Anterior cingulate cortex (tissue), 58 donors: ENCODE results near the gene ZNF628.

ENCODE experiments used
- DNase-seq, 58 donors: peaks; one replicate each; lab custom pipeline; 2025; lab: John Stamatoyannopoulos, UW

ZNF628 gene

DNA sequence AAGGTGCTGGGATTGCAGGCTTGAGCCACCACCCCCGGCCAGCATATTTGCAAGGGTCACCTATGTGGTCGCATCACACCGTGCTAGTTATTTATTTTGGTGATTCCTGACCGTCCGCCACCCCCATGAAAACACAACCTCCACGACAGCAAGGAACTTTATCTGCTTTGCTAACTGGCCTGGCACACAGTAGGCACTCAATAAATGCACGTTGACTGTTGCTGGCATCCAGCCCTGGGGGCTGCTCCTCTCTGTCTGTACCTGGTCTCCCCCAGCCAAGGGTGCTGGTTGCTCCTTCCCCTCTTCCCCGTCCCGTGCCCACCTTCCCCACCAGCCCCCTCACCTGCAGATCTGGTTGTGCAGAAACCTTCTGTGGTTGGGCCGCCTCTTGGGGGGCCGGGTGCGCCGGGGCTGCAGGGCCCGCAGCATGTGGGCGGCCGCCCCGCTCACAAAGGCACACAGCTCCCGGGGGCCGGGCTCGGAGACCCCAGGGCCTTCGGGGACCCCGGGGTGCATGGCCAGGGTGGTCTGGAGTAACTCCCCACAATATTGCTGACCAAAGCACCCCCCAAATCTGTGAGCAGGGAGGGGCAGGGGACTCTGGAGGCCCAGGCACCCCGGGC lies 12.3 kb upstream of the ZNF628 start:
- DNase-seq = no peak

DNA sequence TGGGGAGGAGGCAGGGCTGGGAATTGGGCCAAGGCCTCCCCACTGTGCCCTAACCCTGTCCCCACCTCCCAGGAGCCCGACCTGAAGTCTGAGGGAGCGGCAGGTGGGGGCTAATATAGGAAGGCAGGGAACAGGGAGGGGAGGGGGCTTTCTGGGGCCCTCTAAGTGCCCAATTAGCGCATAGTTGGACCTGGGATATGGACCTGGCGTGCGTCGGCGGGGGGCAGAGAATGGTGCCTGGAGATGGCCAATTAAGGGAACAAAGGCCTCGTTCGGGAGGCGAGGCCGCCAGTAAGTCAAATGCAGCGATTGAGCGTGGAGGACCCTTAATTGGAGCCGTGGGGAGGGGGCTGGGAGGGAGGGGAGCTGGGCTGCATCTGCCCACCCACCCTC lies 11.8 kb upstream of the ZNF628 start, which contains the start of gene C19orf85:
Gene C19orf85 (minus strand): TSS at position 90 of the 393 bp plus-strand sequence. CDS start 197 bp downstream, outside the sequence.
- no peak for DNase-seq

DNA sequence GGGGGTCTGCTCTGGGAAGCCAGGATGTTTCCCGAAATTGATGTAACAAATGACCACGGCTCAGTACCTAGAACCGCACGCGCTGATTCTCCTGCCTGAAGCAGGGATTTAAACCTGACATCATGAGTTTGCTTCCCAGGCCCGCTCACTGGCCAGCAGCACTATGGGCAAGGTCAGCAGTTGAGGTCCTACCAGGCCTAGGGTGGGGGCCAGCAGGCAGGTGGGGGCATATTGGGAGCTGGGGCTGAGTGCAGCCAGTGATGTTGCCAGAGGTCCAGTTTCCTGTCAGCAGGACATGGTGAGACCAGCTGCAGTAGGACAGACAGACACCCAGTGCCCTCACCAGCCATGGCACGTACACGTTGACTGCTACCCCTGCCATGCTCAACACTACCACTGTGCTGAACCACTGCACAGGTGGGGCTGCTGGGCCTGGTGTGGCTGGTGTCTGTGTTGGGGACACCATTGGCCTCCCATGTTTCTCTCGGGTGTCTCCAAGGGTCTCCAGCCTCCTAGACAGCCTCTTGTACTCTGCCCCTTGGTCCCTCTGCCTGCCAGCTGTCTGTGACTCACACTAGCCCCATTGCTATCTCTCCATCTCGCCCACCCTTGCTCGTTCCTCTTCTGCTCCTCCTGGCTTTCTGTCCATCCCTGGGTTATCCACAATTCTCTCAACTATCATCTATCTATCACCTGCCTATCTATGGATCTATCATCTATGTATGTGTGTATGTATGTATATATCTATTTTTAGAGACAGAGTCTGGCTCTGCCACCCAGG lies 10.8 kb upstream of the ZNF628 start:
- DNase-seq = no peak

DNA sequence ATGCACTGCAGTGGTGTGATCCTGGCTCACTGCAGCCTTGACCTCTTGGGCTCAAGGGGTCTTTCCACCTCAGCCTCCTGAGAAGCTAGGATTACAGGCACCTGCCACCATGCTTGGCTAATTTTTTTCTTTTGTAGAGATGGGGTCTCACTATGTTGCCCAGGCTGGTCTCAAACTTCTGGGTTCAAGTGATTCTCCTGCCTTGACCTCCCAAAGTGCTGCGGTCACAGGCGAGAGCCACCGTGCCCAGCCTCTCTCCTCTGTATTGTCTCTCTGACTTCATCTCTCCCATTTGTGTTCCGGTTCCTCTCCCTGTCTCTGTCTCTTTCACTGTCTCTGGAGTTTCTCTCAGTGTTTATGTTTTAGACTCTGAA lies 10.2 kb upstream of the ZNF628 start:
- DNase-seq = no peak

DNA sequence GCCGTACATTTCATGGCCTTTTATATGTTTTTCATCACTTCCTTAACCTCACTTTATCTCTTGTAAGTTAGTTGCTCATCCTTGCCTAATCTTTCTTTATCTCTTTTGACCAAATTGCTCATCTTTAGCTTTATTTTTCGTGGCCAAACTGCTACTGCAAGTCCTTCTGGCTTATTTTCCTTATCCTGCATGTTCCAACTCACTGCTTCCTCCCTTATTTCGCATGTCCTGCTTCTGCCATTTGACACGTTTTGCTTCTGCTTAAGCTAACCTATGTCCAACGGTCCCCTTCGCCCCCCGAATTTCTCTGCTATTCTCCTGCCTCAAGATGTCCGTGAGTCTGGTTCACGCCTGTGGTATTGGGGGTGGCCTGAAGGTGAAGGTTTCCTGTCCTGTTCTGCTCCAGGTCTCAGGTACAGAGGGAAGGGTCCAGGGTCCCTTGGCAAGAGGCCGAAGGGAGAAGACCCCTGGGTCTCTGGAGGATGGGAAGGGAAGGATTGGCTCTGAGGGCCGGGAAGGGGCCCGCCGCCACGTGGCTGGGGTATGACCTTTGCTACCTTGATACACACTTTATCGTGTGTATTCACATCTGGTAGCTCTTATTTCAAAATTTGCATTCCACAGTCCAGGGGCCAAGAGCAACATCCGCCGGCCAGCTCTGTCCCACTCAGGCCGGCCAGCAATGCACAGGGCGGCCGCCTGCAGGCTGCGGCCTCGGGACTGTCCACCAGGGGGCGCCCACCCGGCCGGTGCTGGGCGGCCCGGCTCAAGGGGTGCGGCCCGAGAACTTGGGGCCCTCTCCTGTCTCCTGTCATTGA lies 9.0 kb upstream of the ZNF628 start:
- DNase-seq = peak in 31 of 58 donors; percentile 7 to 67 (median 20)

DNA sequence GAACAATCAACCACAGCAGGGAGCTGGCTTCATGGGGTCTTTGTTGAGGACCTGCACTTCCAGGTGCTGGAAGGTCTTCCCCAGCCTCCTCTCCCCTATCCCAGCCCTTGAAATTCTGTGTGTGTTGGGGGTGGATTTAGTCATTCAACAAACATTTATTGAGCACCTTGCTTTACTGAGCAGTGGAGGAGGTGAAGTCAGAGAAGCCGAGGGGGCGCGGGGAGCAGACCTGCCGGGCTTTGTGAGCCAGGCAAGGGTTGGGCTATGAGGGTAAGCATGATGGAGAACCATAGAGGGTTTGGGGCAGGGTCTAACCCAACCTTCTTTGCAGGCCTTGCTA lies 8.4 kb upstream of the ZNF628 start:
- DNase-seq = no peak

DNA sequence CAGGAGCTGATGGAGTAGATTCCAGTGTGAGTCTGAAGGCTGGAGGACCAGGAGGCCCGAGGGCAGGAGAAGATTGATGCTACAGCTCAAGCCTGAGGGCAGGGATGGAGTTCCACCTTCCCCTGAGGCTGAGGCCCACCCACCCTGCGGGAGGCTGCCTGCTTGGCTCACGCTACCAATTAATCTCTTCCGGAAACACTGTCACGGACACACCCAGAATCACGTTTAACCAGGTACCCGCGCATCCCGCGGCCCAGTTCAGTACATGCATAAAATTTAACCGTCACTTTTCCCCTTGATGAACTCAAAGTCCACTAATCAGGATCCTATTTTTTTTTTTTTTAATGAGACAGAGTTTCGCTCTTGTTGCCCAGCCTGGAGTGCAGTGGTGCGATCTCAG lies 5.2 kb upstream of the ZNF628 start:
- no peak for DNase-seq

DNA sequence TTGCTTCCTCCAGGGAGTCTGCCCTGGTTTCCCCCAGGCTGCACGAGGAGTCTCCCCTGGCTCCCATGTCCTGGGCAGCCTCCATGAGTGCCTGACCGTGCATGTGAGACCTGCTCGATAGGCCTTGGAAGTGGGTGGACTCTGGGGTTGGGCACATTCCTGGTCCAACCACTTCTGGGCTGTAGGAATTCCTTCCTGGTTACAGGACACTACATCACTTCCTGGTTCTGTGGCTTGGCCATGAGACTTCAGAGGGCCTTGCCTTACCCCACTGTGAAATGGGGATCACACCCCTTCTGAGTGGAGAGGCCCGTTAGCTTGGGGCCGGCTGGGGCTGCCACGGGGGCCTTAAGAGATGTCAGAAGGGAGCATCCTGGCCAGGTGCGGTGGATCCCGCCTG lies 4.0 kb upstream of the ZNF628 start:
- no peak for DNase-seq

DNA sequence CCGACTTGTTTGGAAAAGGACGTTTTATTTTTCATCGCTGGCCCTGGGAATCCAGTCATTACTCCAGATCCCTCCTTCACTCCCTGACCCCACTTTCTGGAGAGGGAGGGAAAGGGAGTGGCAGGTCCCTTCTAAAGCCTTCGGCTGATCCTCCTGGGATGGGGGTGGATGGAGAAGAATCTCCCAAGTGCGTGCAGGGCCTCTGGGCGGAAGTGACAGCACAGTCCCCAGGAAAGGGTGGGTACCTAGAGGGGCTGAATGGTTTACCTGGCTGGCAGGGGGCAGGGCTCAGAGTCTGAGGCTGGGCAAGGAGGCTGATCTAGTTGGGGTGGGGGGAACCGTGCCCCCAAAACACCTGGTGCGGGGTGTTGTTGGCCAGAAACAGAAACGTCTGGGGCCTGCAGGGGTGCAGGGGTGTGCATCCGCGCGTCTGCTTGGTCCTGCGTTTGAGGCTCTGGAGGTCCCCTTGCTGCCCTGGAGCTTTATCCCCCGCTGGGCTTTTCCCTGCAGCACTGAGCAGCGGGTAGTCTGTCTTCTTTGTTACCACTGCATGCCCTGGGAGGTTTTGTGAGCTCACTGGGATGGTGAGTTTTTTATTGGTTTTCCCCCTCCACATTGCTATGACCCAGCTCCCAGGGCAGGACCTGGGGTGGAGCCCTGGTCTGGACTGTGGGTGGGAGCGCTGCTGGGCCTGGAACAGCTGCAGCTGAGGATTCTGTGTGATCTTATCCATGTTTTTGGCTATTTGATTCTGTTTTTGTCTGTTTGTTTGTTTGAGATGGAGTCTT lies 3.0 kb upstream of the ZNF628 start:
- DNase-seq = no peak

DNA sequence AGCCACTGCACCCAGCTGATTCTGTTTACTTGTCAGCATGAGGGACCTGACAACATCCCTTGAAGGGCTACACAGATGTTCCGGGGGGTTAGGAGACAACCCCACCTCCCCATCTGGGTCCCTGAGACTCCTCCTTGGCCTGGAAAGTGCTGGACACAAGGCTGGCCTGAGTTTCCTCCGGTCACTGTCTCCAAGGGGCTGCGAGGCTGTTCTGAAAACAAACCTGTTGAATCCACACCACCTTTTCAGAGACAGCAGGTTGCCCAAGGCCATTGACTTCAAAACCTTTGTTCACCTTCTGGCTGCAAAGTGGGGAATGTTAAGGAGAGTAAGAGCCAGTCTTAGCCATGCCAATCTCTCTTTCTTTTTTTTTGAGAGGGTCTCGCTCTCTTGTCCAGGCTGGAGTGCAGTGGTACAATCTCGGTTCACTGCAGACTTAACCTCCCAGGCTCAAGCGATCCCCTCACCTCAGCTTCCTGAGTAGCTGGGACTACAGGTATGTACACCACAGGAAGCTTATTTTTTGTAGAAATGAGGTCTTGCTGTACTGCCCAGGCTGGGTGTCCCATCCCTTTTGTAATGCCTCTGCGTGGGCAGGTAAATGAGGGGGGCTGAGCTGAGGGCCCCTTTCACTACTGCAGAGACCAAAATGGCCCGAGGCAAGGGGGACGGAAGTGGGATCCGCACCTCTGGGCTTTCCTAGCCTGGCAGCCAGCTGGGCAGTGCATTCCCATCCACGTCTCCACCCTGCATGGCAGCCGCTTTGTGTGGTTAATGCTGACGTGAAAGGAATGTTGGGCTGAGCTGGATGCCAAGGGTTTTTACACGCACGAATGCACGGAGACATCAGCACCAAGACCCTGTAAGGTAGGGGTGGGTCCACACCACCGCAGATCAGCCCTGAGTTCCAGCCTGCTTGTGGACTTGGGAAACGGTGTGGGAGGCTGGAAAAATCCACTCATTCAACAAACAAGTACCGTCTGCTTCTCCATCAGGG lies 1.9 kb upstream of the ZNF628 start:
- DNase-seq = no peak

DNA sequence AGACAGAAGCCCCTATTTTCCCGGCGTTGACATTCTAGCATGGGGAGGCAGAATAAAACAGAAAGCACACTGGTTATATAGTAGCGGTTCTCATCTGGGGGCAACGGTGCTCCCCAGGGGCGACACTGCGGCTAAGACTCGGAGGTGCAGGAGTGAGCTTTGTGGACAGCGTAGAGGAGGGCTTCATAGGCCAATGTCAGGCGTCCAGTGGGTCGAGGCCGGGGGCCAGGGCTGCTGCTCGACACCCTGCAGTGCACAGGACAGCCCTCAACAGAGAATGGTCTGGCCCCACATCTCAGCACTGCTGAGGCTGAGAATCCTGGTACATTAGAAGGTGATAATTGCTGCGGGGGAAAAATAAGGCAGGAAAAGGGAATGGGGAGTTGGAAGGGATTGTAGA lies 1.5 kb downstream of the ZNF628 start:
- DNase-seq = no peak

DNA sequence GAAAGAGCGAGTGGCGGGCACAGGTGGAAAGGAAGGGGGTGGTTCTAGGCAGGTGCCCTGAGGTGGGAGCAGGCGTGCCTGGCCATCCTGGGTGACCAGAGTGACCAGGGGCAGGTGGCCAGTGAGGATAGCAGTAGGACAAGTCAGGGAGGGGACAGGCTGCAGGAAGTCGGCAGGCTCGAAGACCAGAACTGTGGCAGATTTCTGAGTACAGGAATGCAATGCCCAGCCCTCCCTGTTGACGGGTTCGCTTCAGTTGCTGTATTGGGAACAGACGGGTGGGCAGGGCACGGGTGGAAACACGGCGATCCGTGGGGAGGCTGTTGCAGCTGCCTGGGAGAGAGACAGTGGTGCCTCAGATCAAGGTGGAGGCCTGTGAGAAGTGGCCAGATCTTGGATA lies 1.9 kb downstream of the ZNF628 start:
- no peak for DNase-seq

DNA sequence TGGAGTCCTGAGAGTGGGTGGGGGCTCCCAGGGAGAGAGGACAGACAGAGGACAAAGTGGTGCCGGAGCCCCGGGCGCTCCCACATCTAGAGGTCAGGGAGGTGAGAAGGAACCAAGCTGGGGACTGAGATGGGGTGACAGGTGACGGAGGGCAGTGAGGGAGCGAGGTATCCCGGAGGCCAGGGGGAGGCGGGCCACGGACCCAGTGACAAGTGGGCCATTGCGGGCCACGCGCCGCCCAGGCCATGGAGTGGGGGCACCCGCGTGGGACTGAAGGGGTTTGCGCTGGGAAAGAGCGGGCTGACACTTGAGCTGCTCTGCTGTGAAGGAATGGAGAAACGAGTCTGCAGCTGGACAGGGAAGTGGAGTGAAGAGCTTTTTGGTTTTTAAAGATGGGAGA lies 2.6 kb downstream of the ZNF628 start:
- no peak for DNase-seq

DNA sequence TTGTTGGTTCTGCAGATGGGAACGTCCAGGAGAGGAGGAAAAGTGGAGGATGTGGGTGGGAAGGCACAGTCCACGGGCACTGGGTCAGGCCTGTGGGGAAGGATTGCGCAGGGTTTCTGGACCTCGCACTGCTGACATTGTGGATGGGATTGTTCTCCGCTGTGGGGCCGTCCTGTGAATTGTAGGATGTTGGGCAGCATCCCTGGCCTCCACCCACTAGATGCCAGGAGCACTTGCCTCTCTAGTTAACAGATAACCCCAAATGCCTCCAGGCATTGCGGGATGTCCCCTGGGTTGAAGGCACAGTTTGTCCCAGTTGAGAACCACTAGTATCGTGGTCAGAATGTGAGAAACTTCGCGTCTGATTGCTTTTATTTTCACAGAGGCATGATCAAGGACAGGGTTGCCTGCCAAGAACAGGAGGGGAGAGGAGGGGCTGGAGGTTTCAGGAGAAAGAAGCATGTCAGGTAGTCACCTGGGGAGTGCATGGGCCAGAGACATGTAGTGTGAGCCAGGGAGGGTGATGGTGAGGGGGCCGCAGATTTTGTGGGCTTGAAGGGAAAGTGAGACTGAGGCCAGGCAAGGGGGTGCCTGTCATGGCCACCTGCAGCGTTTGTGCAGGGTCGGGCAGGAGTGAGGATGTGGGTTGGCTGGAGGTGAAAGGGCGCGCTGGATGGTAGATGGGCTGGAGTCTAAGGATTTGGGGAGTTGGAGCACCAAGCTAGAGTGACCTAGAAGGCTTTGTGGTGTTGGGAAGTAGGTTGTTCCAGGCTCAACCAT lies 3.2 kb downstream of the ZNF628 start:
- DNase-seq = no peak

DNA sequence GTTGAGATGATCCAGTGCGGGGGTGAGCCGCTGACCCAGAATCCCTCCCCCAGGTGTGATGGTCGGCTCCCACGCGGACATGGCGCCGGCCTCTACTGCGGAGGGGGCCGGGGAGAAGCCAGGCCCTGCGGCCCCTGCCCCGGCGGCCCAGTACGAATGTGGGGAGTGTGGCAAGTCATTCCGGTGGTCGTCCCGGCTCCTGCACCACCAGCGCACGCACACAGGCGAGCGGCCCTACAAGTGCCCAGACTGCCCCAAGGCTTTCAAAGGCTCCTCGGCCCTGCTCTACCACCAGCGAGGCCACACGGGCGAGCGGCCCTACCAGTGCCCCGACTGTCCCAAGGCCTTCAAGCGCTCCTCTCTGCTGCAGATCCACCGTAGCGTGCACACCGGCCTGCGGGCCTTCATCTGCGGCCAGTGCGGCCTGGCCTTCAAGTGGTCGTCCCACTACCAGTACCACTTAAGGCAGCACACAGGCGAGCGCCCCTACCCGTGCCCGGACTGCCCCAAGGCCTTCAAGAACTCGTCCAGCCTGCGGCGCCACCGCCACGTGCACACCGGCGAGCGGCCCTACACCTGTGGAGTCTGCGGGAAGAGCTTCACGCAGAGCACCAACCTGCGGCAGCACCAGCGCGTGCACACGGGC lies 4.9 kb downstream of the ZNF628 start:
- no peak for DNase-seq

DNA sequence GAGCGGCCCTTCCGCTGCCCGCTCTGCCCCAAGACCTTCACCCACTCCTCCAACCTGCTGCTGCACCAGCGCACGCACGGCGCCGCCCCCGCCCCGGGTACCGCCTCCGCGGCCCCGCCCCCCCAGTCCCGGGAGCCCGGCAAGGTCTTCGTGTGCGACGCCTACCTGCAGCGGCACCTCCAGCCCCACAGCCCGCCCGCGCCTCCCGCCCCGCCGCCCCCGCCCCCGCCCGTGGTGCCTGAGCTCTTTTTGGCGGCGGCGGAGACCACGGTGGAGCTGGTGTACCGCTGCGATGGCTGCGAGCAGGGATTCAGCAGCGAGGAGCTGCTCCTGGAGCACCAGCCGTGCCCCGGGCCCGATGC lies 5.4 kb downstream of the ZNF628 start:
- DNase-seq = no peak

DNA sequence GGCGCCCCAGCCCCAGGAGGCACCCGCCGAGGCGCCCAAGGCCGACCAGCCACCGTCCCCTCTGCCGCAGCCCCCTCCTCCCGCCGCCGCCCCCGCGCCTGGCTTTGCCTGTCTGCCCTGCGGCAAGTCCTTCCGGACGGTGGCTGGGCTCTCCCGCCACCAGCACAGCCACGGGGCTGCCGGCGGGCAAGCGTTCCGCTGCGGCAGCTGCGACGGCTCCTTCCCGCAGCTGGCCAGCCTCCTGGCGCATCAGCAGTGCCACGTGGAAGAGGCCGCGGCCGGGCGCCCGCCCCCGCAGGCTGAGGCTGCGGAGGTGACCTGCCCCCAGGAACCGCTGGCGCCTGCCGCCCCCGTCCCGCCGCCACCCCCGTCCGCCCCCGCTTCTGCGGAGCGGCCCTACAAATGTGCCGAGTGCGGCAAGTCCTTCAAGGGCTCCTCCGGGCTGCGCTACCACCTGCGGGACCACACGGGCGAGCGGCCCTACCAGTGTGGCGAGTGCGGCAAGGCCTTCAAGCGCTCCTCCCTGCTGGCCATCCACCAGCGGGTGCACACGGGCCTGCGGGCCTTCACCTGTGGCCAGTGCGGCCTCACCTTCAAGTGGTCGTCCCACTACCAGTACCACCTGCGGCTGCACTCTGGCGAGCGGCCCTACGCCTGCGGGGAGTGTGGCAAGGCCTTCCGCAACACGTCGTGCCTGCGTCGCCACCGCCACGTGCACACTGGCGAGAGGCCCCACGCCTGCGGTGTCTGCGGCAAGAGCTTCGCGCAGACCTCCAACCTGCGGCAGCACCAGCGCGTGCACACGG lies 5.9 kb downstream of the ZNF628 start:
- DNase-seq = no peak
